OCI-LY7 (cell line): ENCODE measurements around the gene CATSPERZ.

Source experiments
- EZH2phosphoT487 ChIP-seq: fragments of 200-600 bp; sonication (generic); IDR thresholded peaks from 2 replicates; pipeline ENCODE4 v1.6.1; 2018; ENCODE audit warnings: low read depth, borderline replicate concordance, mild to moderate bottlenecking, mixed run types, antibody characterized with exemption, low read length, moderate library complexity, mixed read lengths
- TF ChIP-seq, protein P1 (sequence below): fragments of 200-600 bp; sonication (generic); conservative IDR thresholded peaks from 2 replicates; pipeline ENCODE4 v1.5.1; 2014; ENCODE audit warnings: mild to moderate bottlenecking, antibody characterized with exemption, low read length, moderate library complexity, mixed read lengths

DNA sequence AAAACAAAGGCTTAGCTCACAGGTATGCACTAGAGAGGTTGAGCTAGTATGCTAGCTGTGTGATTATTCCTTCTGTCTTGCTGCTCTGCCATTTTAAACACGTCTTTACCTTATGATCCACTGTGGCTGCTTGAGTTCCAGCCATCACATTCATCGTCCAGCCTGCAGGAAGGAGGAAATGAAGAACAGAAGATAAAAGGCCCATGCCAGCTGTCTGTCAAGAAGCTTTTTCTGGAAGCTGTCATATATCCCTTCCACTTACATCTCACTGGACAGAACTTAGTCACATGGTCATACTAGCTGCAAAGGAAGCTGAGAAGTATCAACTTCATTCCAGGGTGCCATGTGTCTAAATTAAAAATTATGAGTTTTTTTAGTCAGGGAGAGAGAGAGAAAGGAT, 27.2 kb downstream of the CATSPERZ start:
- TF ChIP-seq, protein P1, sequence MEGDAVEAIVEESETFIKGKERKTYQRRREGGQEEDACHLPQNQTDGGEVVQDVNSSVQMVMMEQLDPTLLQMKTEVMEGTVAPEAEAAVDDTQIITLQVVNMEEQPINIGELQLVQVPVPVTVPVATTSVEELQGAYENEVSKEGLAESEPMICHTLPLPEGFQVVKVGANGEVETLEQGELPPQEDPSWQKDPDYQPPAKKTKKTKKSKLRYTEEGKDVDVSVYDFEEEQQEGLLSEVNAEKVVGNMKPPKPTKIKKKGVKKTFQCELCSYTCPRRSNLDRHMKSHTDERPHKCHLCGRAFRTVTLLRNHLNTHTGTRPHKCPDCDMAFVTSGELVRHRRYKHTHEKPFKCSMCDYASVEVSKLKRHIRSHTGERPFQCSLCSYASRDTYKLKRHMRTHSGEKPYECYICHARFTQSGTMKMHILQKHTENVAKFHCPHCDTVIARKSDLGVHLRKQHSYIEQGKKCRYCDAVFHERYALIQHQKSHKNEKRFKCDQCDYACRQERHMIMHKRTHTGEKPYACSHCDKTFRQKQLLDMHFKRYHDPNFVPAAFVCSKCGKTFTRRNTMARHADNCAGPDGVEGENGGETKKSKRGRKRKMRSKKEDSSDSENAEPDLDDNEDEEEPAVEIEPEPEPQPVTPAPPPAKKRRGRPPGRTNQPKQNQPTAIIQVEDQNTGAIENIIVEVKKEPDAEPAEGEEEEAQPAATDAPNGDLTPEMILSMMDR, result no peak
- no peak for TF ChIP-seq EZH2phosphoT487
